ENCODE measurements around the gene RAB9A. TPM values are rescaled to one million over a fixed set of nuclear protein-coding genes. Genes with fewer than 3 reads are reported as not detected.

The RAB9A gene
- total and polyA plus RNA-seq, 2 donors from 2014 or later = 31.1 to 33.7 TPM

- H3K27me3 ChIP-seq (ENCODE audit: control insufficient read depth, insufficient read depth, low read length) = peaks cover 10% of the 10 kb centered on the region
- H3K27ac ChIP-seq (ENCODE audit: low read depth in 2 of 2, low read length in 2 of 2) = peak within 1 kb of the TSS; percentile 95 to 97
- FAIRE-seq (peak; percentile 99), DNase-seq (peak; percentile 95 to 99 (median 97))
- peaks cover 0 to 5% (median 0%) of the 10 kb centered on the region in 3 donors for H3K4me1 ChIP-seq (ENCODE audit: control insufficient read depth in 2 of 3, insufficient read depth in 2 of 3, low read depth in 1 of 3, low read length in 3 of 3)
- intact Hi-C loops (cut with DNase I) = loop anchor here (10.0 kb wide), 1 partner anchor 382 kb away; no protein-coding TSS in a partner anchor
- H3K9me3 ChIP-seq (ENCODE audit: control insufficient read depth in 2 of 3, insufficient read depth in 1 of 3, low read length in 3 of 3) = no peaks in the 10 kb centered on the region
- peaks cover 0 to 4% (median 0%) of the 10 kb centered on the region in 3 donors for H3K36me3 ChIP-seq (ENCODE audit: control insufficient read depth in 2 of 3, insufficient read depth in 3 of 3, low read length in 3 of 3)
- peak within 1 kb of the TSS; percentile 69 to 97 (median 83) for H3K9ac ChIP-seq (ENCODE audit: low read length in 3 of 3)
- TF ChIP-seq, protein P1, sequence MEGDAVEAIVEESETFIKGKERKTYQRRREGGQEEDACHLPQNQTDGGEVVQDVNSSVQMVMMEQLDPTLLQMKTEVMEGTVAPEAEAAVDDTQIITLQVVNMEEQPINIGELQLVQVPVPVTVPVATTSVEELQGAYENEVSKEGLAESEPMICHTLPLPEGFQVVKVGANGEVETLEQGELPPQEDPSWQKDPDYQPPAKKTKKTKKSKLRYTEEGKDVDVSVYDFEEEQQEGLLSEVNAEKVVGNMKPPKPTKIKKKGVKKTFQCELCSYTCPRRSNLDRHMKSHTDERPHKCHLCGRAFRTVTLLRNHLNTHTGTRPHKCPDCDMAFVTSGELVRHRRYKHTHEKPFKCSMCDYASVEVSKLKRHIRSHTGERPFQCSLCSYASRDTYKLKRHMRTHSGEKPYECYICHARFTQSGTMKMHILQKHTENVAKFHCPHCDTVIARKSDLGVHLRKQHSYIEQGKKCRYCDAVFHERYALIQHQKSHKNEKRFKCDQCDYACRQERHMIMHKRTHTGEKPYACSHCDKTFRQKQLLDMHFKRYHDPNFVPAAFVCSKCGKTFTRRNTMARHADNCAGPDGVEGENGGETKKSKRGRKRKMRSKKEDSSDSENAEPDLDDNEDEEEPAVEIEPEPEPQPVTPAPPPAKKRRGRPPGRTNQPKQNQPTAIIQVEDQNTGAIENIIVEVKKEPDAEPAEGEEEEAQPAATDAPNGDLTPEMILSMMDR (IDR thresholded peaks at IDR 0.05; ENCODE audit: borderline replicate concordance, extremely low read depth, insufficient read depth) = no peak
- H3K4me3 ChIP-seq (ENCODE audit: low read length in 3 of 3) = peak within 1 kb of the TSS; percentile 63 to 91 (median 87)
These were observed 35.9 kb upstream of the RAB9A start, which contains the start of gene TCEANC for GRCh38 chrX:13652850-13653693. TCEANC (plus strand) TSS chrX:13653141; CDS start chrX:13662509, 9,368 bp downstream.

DNA sequence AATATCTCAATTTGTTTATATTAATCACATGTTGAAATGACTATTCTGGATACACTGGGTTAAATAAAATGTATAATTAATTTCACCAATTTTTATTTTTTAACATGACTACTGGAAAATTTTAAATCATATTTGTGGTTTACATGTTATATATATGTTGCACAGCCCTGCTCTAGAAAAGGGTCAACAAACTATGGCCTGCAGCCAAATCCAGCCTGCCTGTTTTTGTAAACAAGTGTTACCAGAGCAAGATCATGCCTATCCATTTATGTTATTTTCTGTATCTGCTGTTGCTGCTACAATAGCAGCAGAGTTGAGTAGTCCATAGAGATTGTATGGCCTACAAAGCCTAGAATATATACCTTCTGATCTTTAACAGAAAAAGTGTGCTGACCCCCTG is 34.8 kb upstream of the RAB9A start:
- H3K36me3 ChIP-seq (ENCODE audit: control insufficient read depth in 2 of 3, insufficient read depth in 3 of 3, low read length in 3 of 3) = peaks cover 0 to 4% (median 0%) of the 10 kb centered on the region in 3 donors
- H3K27me3 ChIP-seq (ENCODE audit: control insufficient read depth, insufficient read depth, low read length) = peaks cover 12% of the 10 kb centered on the region
- H3K4me1 ChIP-seq (ENCODE audit: control insufficient read depth in 2 of 3, insufficient read depth in 2 of 3, low read depth in 1 of 3, low read length in 3 of 3) = peaks cover 0 to 5% (median 0%) of the 10 kb centered on the region in 3 donors
- DNase-seq (no peak), FAIRE-seq (peak; percentile 30)
- H3K27ac ChIP-seq (ENCODE audit: low read depth in 2 of 2, low read length in 2 of 2) = peak overlapping the region in 1 of 2 donors; percentile 95
- H3K4me3 ChIP-seq (ENCODE audit: low read length in 3 of 3) = peak overlapping the region in 1 of 3 donors; percentile 63
- TF ChIP-seq, protein P1 (IDR thresholded peaks at IDR 0.05; ENCODE audit: borderline replicate concordance, extremely low read depth, insufficient read depth) = no peak
- no peaks in the 10 kb centered on the region for H3K9me3 ChIP-seq (ENCODE audit: control insufficient read depth in 2 of 3, insufficient read depth in 1 of 3, low read length in 3 of 3)
- intact Hi-C loops (cut with DNase I) = loop anchor here (10.0 kb wide), 1 partner anchor 381 kb away; no protein-coding TSS in a partner anchor
- H3K9ac ChIP-seq (ENCODE audit: low read length in 3 of 3) = peak overlapping the region in 1 of 3 donors; percentile 10

DNA sequence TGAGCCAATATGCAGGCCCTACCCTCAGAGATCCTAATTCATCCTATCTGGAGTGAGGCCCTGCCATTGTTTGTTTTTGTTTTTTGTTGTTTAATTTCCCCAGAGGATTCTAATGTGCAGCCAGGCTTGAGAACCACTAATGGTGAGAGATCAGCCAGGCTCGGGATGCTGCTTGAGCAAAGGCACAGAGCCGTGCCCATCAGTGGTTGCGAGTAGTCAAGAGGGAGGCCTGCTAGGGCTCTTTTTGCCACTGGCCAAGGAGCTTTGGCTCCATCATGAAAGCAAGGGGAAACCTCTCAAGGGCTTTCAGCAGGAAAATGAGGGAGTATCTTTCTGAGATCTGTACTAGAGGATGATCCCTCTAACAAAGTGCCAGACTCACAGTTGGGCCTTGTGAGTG is 33.3 kb upstream of the RAB9A start:
- no peak for FAIRE-seq
- intact Hi-C loops (cut with DNase I) = loop anchor here (10.0 kb wide), 1 partner anchor 379 kb away; no protein-coding TSS in a partner anchor
- H3K4me1 ChIP-seq (ENCODE audit: control insufficient read depth in 2 of 3, insufficient read depth in 2 of 3, low read depth in 1 of 3, low read length in 3 of 3) = peaks cover 0 to 5% (median 0%) of the 10 kb centered on the region in 3 donors

More for the DNA sequence above, 33.3 kb upstream of the RAB9A start:
- peaks cover 0 to 4% (median 2%) of the 10 kb centered on the region in 3 donors for H3K36me3 ChIP-seq (ENCODE audit: control insufficient read depth in 2 of 3, insufficient read depth in 3 of 3, low read length in 3 of 3)
- H3K4me3 ChIP-seq (ENCODE audit: low read length in 3 of 3) = no peak overlapping the region
- no peaks in the 10 kb centered on the region for H3K9me3 ChIP-seq (ENCODE audit: control insufficient read depth in 2 of 3, insufficient read depth in 1 of 3, low read length in 3 of 3)
- DNase-seq = no peak
- TF ChIP-seq, protein P1 (IDR thresholded peaks at IDR 0.05; ENCODE audit: borderline replicate concordance, extremely low read depth, insufficient read depth) = no peak
- peaks cover 11% of the 10 kb centered on the region for H3K27me3 ChIP-seq (ENCODE audit: control insufficient read depth, insufficient read depth, low read length)
- no peak overlapping the region for H3K27ac ChIP-seq (ENCODE audit: low read depth in 2 of 2, low read length in 2 of 2)
- no peak overlapping the region for H3K9ac ChIP-seq (ENCODE audit: low read length in 3 of 3)

Measured in kidney (tissue), 14 donors.